ENCODE data around the gene SQSTM1.

DNA sequence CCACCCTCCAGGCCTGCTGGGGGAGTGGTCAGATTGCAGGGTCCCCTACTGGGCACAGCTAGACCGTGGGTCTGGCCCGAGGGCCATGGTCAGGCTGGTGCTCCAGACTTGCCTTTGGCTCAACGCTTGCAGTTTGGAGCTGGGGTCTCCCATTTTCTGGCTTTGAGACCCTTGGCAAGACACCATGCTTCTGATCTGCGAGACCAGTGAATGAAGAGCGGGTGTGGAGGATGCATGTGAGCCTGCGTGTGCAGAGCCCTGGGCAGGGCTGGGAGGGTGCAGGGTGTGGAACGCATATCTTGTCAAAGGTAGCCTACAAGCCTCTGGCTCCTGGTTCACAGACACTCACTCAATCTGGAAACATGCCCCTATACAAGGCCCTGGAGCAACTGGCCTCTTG lies 44.0 kb downstream of the SQSTM1 start:
- TF ChIP-seq, protein P1, sequence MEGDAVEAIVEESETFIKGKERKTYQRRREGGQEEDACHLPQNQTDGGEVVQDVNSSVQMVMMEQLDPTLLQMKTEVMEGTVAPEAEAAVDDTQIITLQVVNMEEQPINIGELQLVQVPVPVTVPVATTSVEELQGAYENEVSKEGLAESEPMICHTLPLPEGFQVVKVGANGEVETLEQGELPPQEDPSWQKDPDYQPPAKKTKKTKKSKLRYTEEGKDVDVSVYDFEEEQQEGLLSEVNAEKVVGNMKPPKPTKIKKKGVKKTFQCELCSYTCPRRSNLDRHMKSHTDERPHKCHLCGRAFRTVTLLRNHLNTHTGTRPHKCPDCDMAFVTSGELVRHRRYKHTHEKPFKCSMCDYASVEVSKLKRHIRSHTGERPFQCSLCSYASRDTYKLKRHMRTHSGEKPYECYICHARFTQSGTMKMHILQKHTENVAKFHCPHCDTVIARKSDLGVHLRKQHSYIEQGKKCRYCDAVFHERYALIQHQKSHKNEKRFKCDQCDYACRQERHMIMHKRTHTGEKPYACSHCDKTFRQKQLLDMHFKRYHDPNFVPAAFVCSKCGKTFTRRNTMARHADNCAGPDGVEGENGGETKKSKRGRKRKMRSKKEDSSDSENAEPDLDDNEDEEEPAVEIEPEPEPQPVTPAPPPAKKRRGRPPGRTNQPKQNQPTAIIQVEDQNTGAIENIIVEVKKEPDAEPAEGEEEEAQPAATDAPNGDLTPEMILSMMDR (conservative IDR thresholded peaks at IDR 0.05 in 1 of 2, IDR thresholded peaks at IDR 0.05 in 1 of 2; ENCODE audit: low read depth in 1 of 2, low read length in 2 of 2): no peak
- no peak for TF ChIP-seq EZH2 (IDR thresholded peaks at IDR 0.05; ENCODE audit: low read length, missing control alignments)

All from fibroblast of lung (primary cell).